Inferior parietal cortex (tissue), 1 donor: Measurements from ENCODE around the gene PITRM1.
A peak's percentile ranks its signal among the peaks of the same experiment; 100 is the strongest.
"Not testable (repeated sequence)": the region's sequence is repeated elsewhere in the genome, so short reads cannot be mapped to it uniquely, and the experiment has no call there.

Experiments used
- DNase-seq: peaks from one replicate; pipeline ENCODE4 v3.0.0-alpha.2; 2016; ENCODE audit errors: extremely low spot score

The PITRM1 gene

GRCh38 chr10:3199488-3199887 lies 26.9 kb upstream of the PITRM1 start:
- DNase-seq, result no peak

- DNase-seq, result no peak
Measured at GRCh38 chr10:3198900-3199299, 26.3 kb upstream of the PITRM1 start.

GRCh38 chr10:3197348-3198003 lies 24.9 kb upstream of the PITRM1 start:
- peak; percentile 81 for DNase-seq

GRCh38 chr10:3196958-3197347 lies 24.4 kb upstream of the PITRM1 start:
- DNase-seq, result no peak

- no peak for DNase-seq
Measured at GRCh38 chr10:3196482-3196881, 23.9 kb upstream of the PITRM1 start.

GRCh38 chr10:3195726-3196125 lies 23.1 kb upstream of the PITRM1 start:
- DNase-seq, result no peak

- no peak for DNase-seq
Measured at GRCh38 chr10:3195286-3195685, 22.7 kb upstream of the PITRM1 start.

- no peak for DNase-seq
Measured at GRCh38 chr10:3194871-3195270, 22.3 kb upstream of the PITRM1 start.

- DNase-seq, result no peak
Measured at GRCh38 chr10:3193751-3194150, 21.2 kb upstream of the PITRM1 start.

GRCh38 chr10:3192856-3193635 lies 20.5 kb upstream of the PITRM1 start:
- DNase-seq, result peak; percentile 85

GRCh38 chr10:3190817-3191216 lies 18.2 kb upstream of the PITRM1 start:
- DNase-seq, result no peak

- DNase-seq, result not testable (repeated sequence)
Measured at GRCh38 chr10:3187229-3187628, 14.6 kb upstream of the PITRM1 start.

- no peak for DNase-seq
Measured at GRCh38 chr10:3186368-3186767, 13.8 kb upstream of the PITRM1 start.

GRCh38 chr10:3185386-3185785 lies 12.8 kb upstream of the PITRM1 start:
- no peak for DNase-seq

- DNase-seq, result no peak
Measured at GRCh38 chr10:3180355-3181025, 7.9 kb upstream of the PITRM1 start.

- DNase-seq, result no peak
Measured at GRCh38 chr10:3179174-3179573, 6.6 kb upstream of the PITRM1 start.

- DNase-seq, result no peak
Measured at GRCh38 chr10:3178042-3178441, 5.5 kb upstream of the PITRM1 start.

- no peak for DNase-seq
Measured at GRCh38 chr10:3173171-3173878, 743 bp upstream of the PITRM1 start.

- DNase-seq, result peak; percentile 23
Measured at GRCh38 chr10:3172081-3172445, 519 bp downstream of the PITRM1 start.

GRCh38 chr10:3171488-3171887 lies 1.1 kb downstream of the PITRM1 start:
- DNase-seq, result not testable (repeated sequence)

- no peak for DNase-seq
Measured at GRCh38 chr10:3169673-3170072, 2.9 kb downstream of the PITRM1 start.

GRCh38 chr10:3169271-3169670 lies 3.3 kb downstream of the PITRM1 start:
- no peak for DNase-seq
